NCI-H345 (cell line): ENCODE data around the gene IGF2BP2.
"Not testable (repeated sequence)": the region's sequence is repeated elsewhere in the genome, so short reads cannot be mapped to it uniquely, and the experiment has no call there.

ENCODE experiments used
- DNase-seq: peaks from one replicate; lab custom pipeline; 2025; lab: John Stamatoyannopoulos, UW

Gene IGF2BP2

GRCh38 chr3:185711255-185711870, 113.5 kb downstream of the IGF2BP2 start:
- DNase-seq = no peak

GRCh38 chr3:185709251-185709955, 115.4 kb downstream of the IGF2BP2 start:
- DNase-seq = peak; percentile 48

- no peak for DNase-seq
These were observed 116.5 kb downstream of the IGF2BP2 start for GRCh38 chr3:185708392-185708791.

- no peak for DNase-seq
These were observed 119.3 kb downstream of the IGF2BP2 start for GRCh38 chr3:185705498-185705897.

DNA sequence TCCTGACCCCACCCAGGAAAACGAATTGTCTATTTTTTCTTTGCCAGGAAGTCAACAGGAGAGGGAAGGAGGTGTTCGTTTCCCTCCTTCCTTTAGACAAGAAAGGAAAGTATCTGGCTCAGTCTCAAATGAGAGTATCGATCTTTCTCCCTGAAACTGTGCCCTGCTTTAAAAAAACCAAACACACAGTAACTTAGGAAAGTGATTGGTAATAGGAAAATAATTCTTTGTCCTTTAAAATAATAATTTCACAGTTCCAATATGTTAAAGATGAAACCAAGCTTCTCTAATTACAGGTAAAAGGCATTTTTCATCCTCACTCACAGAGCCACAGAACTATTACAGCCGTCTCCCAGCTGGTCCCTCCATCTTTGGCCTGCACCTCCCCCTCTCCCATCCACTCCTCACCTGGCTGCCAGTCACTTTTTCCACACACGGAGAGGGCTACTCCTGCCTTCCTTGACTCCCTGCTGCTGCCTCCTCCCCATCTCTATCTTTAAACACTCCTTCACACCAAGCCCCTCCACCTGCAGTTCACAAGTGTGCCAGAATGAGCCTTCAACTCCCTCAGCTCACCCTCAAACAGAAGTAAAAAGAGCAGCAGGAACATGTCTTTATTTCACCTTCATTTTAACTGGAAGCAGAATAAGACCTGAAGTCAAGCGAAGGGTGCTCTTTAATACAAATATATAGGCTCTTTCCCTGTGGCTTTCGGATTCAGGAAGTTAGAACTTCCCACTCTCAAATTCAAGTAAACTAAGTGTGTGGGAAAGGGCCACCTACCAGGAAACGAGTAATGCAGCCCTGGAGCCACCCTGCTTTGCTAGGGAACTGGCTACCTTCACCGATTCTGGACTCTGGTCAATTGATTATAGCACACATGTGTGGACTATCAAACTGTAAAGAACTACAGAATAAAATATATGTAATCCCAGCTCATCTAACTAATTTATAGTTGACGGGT, 122.3 kb downstream of the IGF2BP2 start:
- no peak for DNase-seq

GRCh38 chr3:185701611-185702261, 123.1 kb downstream of the IGF2BP2 start:
- DNase-seq = no peak

GRCh38 chr3:185699927-185700326, 124.9 kb downstream of the IGF2BP2 start:
- no peak for DNase-seq

DNA sequence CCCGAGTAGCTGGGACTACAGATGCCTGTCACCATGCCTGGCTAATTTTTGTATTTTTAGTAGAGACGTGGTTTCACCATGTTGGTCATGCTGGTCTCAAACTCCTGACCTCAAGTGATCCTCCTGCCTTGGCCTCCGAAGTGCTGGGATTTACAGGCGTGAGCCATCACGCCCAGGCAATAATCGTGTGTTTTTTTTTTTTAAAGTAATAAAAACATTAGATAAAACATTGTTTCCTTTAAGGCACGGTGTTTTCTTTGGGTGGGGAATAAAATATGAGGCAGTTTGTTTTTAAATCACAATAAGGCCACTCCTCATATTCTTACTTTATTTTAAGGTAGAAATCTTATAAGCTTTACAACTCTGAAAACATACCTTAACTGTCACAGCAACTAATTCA, 127.6 kb downstream of the IGF2BP2 start:
- DNase-seq = not testable (repeated sequence)

DNA sequence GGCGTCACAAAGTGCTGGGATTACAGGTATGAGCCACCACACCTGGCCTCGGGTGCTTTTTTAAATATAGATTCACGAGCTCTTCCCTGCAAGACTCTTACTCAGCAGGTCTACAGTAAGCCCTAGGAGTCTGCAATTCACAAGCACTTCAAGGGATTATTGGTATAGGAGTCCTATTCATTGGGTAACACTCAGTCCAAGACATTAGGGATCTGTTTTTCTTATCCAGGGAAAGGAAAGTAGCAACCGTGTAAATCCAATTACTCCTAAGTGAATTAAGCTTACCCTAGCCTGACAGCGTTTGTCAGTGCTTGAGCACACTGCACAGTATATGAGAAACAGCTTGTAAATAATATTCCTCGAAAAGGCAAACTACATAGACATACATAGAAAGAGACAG, 128.8 kb downstream of the IGF2BP2 start:
- DNase-seq = no peak

DNA sequence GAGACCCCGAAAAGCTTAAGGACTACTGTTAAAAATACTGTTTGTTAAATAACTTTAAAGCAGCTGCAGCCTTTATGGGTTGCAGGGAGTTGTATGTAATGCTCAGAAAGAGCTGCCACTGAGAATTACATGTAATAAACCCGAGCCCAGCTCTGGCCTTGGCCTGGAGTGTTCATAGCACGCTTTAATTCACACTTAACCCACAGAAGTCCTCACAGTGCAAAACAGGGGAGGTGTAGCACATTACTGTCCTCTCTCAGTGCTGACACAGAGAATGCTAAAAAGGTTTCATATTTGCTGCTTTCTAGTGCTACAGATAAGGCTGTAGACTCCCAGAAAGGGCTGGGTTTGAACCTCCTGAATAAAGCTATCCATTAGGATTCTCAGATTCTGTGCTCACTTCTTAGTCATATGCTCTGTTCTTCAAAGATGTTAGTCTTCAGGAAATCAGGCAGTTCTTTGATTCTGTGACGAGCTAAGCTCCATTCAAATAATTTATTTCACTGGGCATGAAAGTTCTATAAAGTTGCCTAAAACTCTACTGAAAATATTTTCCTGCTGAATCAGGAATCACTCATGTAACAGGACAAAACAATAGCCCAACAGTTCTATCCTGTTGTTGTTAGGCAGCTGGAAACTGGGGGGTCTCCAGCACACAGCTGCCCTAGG, 130.7 kb downstream of the IGF2BP2 start:
- no peak for DNase-seq

- DNase-seq = no peak
These were observed 133.2 kb downstream of the IGF2BP2 start for GRCh38 chr3:185691622-185692021.

GRCh38 chr3:185687271-185687878, 137.5 kb downstream of the IGF2BP2 start:
- DNase-seq = no peak

GRCh38 chr3:185685231-185686035, 139.4 kb downstream of the IGF2BP2 start:
- no peak for DNase-seq

DNA sequence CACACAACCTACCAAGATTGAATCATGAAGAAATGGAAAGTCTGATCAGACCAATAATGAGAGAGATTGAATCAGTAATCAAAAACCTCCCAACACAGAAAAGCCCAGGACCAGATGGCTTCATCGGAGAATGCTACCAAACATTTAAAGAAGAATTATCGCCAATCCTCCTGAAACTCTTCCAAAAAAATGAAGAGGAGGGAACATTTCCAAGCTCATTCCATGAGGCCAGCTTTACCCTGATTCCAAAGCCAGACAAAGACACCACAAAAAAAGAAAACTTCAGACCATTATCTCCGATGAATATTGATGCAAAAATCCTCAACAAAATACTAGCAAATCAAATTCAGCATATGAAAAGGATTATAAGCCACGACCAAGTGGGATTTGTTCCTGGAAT, 144.6 kb downstream of the IGF2BP2 start:
- no peak for DNase-seq

- no peak for DNase-seq
These were observed 146.8 kb downstream of the IGF2BP2 start for GRCh38 chr3:185678027-185678426.

GRCh38 chr3:185677146-185677829, 147.6 kb downstream of the IGF2BP2 start:
- peak; percentile 67 for DNase-seq

GRCh38 chr3:185667574-185667973, 157.3 kb downstream of the IGF2BP2 start:
- no peak for DNase-seq

GRCh38 chr3:185663929-185664328, 160.9 kb downstream of the IGF2BP2 start:
- no peak for DNase-seq

- no peak for DNase-seq
These were observed 163.1 kb downstream of the IGF2BP2 start for GRCh38 chr3:185661772-185662171.

- not testable (repeated sequence) for DNase-seq
These were observed 163.5 kb downstream of the IGF2BP2 start for GRCh38 chr3:185661296-185661695.
